ENCODE measurements around the gene TRPM8. TPM values are rescaled to one million over a fixed set of nuclear protein-coding genes. Genes with fewer than 3 reads are reported as not detected.

Gene TRPM8
- total and polyA plus RNA-seq, 12 donors: not detected

GRCh38 chr2:233928594-233929351 is 11.6 kb downstream of the TRPM8 start:
- Histone ChIP-seq H3K4me1 (no peaks in the 10 kb centered on the region), H3K27me3 (peaks cover 0 to 62% (median 40%) of the 10 kb centered on the region in 7 donors), H3K9me3 (no peaks in the 10 kb centered on the region), H3K27ac (no peak overlapping the region), H3K36me3 (no peaks in the 10 kb centered on the region), H3K4me3 (no peak overlapping the region)
- intact Hi-C loops (cut with DNase I): no loop called here
- 29% methylated on average over 7 of the region's 7 CpGs for WGBS, 2 donors
- DNase-seq: no peak
- no peak for ATAC-seq
- TF ChIP-seq CTCF (IDR thresholded peaks at IDR 0.05): peak in 5 of 9 donors; percentile 14 to 50 (median 37)

- Histone ChIP-seq H3K27ac (no peak overlapping the region), H3K27me3 (peaks cover 0 to 59% (median 36%) of the 10 kb centered on the region in 7 donors), H3K36me3 (no peaks in the 10 kb centered on the region), H3K4me1 (no peaks in the 10 kb centered on the region), H3K4me3 (no peak overlapping the region), H3K9me3 (no peaks in the 10 kb centered on the region)
- WGBS, 2 donors: 22 to 25% methylated on average over 4 of the region's 4 CpGs
- TF ChIP-seq CTCF (IDR thresholded peaks at IDR 0.05): no peak
- intact Hi-C loops (cut with DNase I): no loop called here
- DNase-seq (no peak), ATAC-seq (no peak)
These were observed 12.3 kb downstream of the TRPM8 start for GRCh38 chr2:233929352-233930022.

GRCh38 chr2:233934524-233934923 is 17.4 kb downstream of the TRPM8 start:
- H3K9me3 ChIP-seq: no peaks in the 10 kb centered on the region
- H3K27me3 ChIP-seq: peaks cover 0 to 49% (median 40%) of the 10 kb centered on the region in 7 donors
- WGBS, 2 donors: 83% methylated on average over 1 of the region's 1 CpG

GRCh38 chr2:233935426-233935825 is 18.3 kb downstream of the TRPM8 start:
- Histone ChIP-seq H3K36me3 (no peaks in the 10 kb centered on the region), H3K27ac (no peak overlapping the region), H3K9me3 (no peaks in the 10 kb centered on the region), H3K4me3 (no peak overlapping the region), H3K4me1 (peaks cover 0 to 4% (median 0%) of the 10 kb centered on the region in 9 donors), H3K27me3 (peaks cover 0 to 55% (median 40%) of the 10 kb centered on the region in 7 donors)
- no peak for TF ChIP-seq CTCF (IDR thresholded peaks at IDR 0.05)
- intact Hi-C loops (cut with DNase I): no loop called here
- ATAC-seq (no peak), DNase-seq (no peak)
- WGBS, 2 donors: 70 to 83% methylated on average over 1 of the region's 1 CpG

More at GRCh38 chr2:233934524-233934923, 17.4 kb downstream of the TRPM8 start:
- TF ChIP-seq CTCF (IDR thresholded peaks at IDR 0.05): no peak
- Histone ChIP-seq H3K4me3 (no peak overlapping the region), H3K4me1 (peaks cover 0 to 4% (median 0%) of the 10 kb centered on the region in 9 donors), H3K27ac (no peak overlapping the region), H3K36me3 (no peaks in the 10 kb centered on the region)
- ATAC-seq (no peak), DNase-seq (no peak)
- intact Hi-C loops (cut with DNase I): no loop called here

All from heart right ventricle (tissue), 16 donors.